PFSK-1 (cell line): Measurements from ENCODE around the gene NPAS2.

Experiments
- FOXP2 ChIP-seq: optimal IDR thresholded peaks from 2 replicates; pipeline ENCODE3; 2011; ENCODE audit warnings: borderline replicate concordance, control low read depth, inconsistent platforms; ENCODE audit not compliant: insufficient read depth; ENCODE audit errors: extremely low read length, extremely low read depth
- POLR2AphosphoS5 ChIP-seq: IDR thresholded peaks from 2 replicates; pipeline ENCODE4 v1.6.1; 2012; ENCODE audit warnings: low read depth, mild to moderate bottlenecking, control low read depth, low read length, moderate library complexity
- SIN3A ChIP-seq: IDR thresholded peaks from 2 replicates; pipeline ENCODE4 v1.6.1; 2012; ENCODE audit warnings: mild to moderate bottlenecking, low read length, moderate library complexity, borderline replicate concordance; ENCODE audit not compliant: insufficient read depth
- TAF1 ChIP-seq: IDR thresholded peaks from 2 replicates; pipeline ENCODE4 v1.6.1; 2012; ENCODE audit warnings: low read length, control low read depth, borderline replicate concordance; ENCODE audit not compliant: insufficient read depth
- TF ChIP-seq, protein P1 (sequence below), 2 experiments: IDR thresholded peaks; 2 replicates each; pipeline versions ENCODE4 v1.6.1 to v1.8.0; 2011 to 2012; ENCODE audit warnings: low read depth in 2 of 2, low read length in 2 of 2, control low read depth in 1 of 2, inconsistent platforms in 1 of 2, mild to moderate bottlenecking in 1 of 2, moderate library complexity in 1 of 2; ENCODE audit not compliant: insufficient read depth in 1 of 2

NPAS2 gene

DNA sequence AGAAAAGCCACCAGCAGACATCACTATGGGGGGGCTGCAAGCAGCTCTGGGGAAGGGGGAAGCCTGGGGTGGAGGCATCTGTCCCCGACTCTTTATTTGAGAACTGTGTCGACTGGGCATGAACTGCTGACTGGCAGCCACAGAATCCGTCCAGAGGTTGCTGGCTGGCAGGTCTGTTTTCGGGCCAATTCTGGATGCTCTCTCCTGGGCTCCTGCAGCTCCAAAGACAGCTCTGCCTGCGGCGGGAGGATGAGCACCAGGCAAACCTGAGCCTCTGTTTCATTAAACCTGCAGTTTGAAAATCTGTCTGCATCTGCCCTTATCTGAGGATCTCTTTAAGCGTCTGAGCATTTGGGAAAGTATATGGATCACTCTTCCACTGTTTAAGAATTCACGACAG lies 147.8 kb downstream of the NPAS2 start:
- TF ChIP-seq POLR2AphosphoS5 (no peak), FOXP2 (no peak)

DNA sequence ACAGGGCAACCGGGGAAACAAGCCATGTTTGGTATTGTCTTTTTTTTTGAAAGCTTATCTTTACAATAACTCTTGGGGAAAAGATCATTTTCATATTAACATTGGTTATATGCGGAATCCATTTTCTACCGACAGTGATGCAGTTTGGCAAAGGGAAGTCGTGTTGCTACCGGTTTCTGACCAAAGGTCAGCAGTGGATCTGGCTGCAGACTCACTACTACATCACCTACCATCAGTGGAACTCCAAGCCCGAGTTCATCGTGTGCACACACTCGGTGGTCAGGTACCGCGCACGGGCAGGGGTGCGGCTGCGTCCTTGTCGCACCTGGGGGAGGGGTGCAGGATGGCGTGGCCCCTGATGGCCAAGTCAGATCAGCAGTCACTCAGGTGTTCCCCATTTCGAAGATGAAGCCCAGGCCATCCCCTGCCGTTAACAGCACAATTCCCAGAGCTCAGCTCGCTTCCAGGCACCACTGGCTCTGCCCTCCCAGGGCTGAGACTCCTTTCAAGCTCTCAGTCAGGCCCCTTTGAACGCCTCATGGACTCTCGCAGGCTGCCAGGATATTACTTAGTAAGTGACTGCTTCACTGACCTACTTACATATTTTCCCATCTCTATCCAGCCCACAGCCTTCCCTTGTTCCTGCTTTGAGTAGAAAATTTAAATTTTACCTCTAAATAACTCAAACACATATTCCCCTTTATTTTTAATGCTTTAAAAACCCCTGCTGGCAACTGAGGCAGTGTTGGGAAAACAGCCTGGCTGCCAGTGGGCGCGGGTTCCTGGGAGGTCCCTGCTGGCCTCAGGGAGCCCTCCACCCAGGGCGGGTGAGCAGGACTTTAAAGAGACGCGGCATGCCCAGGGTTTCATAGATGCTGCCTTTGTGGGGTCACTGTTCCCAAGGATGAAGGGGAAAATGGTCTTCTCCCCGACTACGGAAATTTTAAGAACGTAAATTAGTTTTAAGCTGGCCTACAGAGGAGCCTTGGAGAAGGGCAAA lies 148.5 kb downstream of the NPAS2 start:
- TF ChIP-seq, protein P1, sequence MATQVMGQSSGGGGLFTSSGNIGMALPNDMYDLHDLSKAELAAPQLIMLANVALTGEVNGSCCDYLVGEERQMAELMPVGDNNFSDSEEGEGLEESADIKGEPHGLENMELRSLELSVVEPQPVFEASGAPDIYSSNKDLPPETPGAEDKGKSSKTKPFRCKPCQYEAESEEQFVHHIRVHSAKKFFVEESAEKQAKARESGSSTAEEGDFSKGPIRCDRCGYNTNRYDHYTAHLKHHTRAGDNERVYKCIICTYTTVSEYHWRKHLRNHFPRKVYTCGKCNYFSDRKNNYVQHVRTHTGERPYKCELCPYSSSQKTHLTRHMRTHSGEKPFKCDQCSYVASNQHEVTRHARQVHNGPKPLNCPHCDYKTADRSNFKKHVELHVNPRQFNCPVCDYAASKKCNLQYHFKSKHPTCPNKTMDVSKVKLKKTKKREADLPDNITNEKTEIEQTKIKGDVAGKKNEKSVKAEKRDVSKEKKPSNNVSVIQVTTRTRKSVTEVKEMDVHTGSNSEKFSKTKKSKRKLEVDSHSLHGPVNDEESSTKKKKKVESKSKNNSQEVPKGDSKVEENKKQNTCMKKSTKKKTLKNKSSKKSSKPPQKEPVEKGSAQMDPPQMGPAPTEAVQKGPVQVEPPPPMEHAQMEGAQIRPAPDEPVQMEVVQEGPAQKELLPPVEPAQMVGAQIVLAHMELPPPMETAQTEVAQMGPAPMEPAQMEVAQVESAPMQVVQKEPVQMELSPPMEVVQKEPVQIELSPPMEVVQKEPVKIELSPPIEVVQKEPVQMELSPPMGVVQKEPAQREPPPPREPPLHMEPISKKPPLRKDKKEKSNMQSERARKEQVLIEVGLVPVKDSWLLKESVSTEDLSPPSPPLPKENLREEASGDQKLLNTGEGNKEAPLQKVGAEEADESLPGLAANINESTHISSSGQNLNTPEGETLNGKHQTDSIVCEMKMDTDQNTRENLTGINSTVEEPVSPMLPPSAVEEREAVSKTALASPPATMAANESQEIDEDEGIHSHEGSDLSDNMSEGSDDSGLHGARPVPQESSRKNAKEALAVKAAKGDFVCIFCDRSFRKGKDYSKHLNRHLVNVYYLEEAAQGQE (IDR thresholded peaks at IDR 0.05; ENCODE audit: insufficient read depth in 1 of 2, low read depth in 2 of 2, low read length in 2 of 2), result no peak
- no peak for TF ChIP-seq FOXP2
- no peak for TF ChIP-seq TAF1
- TF ChIP-seq SIN3A, result no peak
- TF ChIP-seq POLR2AphosphoS5, result no peak

DNA sequence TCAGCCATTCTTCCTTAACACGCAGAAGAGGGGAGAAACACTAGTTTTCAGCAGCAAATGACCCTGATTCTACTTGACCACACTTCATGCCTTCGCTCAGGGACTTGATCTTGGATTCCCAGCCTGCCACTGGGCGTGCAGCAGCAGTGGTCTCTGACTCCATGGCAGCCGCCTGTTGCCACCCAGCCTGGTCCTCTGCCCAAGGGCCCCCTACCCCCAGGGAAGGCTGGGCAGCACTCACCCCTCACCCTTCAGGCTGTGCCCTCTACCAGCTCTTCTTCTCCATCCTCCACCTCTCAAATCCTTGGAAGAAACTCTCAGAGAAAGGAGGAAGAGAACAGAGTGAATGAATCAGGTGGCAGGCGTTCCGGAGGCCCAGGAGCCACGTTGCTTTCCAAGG lies 150.1 kb downstream of the NPAS2 start:
- TF ChIP-seq TAF1 (no peak), POLR2AphosphoS5 (no peak), FOXP2 (no peak), SIN3A (no peak)
- TF ChIP-seq, protein P1 (IDR thresholded peaks at IDR 0.05; ENCODE audit: insufficient read depth in 1 of 2, low read depth in 2 of 2, low read length in 2 of 2), result no peak

DNA sequence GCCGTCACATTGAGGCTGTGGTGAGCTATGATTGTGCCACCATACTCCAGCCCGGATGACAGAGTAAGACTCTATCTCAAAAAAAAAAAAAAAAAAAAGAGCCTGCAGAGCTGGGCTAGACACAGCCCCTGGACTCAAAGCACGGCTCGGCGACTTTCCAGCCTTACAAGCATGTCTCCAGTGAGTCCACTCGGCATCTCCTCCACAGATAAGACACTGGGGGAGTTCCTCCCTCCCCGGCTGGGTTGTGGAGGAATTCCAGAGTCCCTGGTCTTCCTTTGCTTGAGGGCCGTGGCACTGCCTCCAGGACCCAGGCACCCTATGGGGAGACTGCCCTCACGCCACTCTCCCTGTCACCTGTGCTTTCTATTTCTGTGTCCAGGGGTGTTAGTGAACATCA lies 151.3 kb downstream of the NPAS2 start:
- no peak for TF ChIP-seq TAF1
- TF ChIP-seq, protein P1 (IDR thresholded peaks at IDR 0.05; ENCODE audit: insufficient read depth in 1 of 2, low read depth in 2 of 2, low read length in 2 of 2), result no peak

DNA sequence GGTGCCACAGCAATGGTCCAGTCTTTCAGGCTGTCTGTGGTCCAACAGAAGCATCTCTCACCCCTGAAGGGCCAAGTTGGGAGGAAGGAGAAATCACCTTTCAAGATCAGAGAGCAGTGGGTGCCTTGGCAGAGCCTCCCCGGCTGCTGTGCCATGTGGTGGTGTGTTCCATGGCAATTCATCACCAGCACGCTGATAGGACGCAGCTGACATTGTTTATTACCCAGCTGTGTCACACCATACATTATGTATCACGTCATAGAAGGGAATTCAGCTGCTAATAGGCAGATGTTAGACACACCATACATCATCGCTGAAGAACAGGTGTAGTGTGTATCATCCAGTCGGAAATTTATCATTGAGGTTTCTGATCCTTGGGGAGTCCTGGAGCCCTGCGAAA lies 152.5 kb downstream of the NPAS2 start:
- TF ChIP-seq SIN3A (no peak), FOXP2 (no peak), TAF1 (no peak), POLR2AphosphoS5 (no peak)
- TF ChIP-seq, protein P1 (IDR thresholded peaks at IDR 0.05; ENCODE audit: insufficient read depth in 1 of 2, low read depth in 2 of 2, low read length in 2 of 2), result no peak
